Activated T-helper 17 cell treated with anti-CD3 and anti-CD28 coated beads, Interleukin-2, amount 50 U/mL, for 72 hours (primary cell): ENCODE data around the gene PTEN. TPM values are rescaled to one million over a fixed set of nuclear protein-coding genes. Genes with fewer than 3 reads are reported as not detected.
"Not testable (repeated sequence)": the region's sequence is repeated elsewhere in the genome, so short reads cannot be mapped to it uniquely, and the experiment has no call there.

Experiments used
- ATAC-seq: fragments of 150-1000 bp; cut with Tn5 transposase; replicated peaks from 2 replicates; pipeline ENCODE4 v1.10.0; 2021; ENCODE audit warnings: mild to moderate bottlenecking, moderate library complexity
- H3K27ac Mint-ChIP-seq: one replicate; pipeline ENCODE4 v1.8.0; 2022; ENCODE audit warnings: mixed read lengths
- H3K27me3 Mint-ChIP-seq: one replicate; pipeline ENCODE4 v1.8.0; 2022; ENCODE audit warnings: mixed read lengths
- H3K36me3 Mint-ChIP-seq: one replicate; pipeline ENCODE4 v1.8.0; 2022; ENCODE audit warnings: low read depth, mild to moderate bottlenecking, mixed read lengths
- H3K4me1 Mint-ChIP-seq: one replicate; pipeline ENCODE4 v1.8.0; 2022; ENCODE audit warnings: mixed read lengths
- H3K4me3 Mint-ChIP-seq: one replicate; pipeline ENCODE4 v1.8.0; 2022; ENCODE audit warnings: mild to moderate bottlenecking, mixed read lengths
- H3K9me3 Mint-ChIP-seq: one replicate; pipeline ENCODE4 v1.8.0; 2022; ENCODE audit warnings: mixed read lengths
- total RNA-seq, 2 donors: library from RNA; stranded (reverse); gene quantifications; one replicate each; pipeline ENCODE4 v1.2.3, GENCODE V29; 2022

Gene PTEN
- total RNA-seq, result 10 to 100 TPM; 64.2 to 65.8 TPM

DNA sequence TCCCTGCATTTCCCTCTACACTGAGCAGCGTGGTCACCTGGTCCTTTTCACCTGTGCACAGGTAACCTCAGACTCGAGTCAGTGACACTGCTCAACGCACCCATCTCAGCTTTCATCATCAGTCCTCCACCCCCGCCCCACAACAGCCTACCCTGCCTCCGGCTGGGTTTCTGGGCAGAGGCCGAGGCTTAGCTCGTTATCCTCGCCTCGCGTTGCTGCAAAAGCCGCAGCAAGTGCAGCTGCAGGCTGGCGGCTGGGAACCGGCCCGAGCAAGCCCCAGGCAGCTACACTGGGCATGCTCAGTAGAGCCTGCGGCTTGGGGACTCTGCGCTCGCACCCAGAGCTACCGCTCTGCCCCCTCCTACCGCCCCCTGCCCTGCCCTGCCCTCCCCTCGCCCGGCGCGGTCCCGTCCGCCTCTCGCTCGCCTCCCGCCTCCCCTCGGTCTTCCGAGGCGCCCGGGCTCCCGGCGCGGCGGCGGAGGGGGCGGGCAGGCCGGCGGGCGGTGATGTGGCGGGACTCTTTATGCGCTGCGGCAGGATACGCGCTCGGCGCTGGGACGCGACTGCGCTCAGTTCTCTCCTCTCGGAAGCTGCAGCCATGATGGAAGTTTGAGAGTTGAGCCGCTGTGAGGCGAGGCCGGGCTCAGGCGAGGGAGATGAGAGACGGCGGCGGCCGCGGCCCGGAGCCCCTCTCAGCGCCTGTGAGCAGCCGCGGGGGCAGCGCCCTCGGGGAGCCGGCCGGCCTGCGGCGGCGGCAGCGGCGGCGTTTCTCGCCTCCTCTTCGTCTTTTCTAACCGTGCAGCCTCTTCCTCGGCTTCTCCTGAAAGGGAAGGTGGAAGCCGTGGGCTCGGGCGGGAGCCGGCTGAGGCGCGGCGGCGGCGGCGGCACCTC, at the start of gene PTEN, which contains the start of gene KLLN:
Gene PTEN (plus strand): TSS at position 573 of the 891 bp plus-strand sequence. CDS start 845 bp downstream, outside the sequence.
Gene KLLN (minus strand): TSS at position 481 of the 891 bp plus-strand sequence. CDS start 1,046 bp downstream, outside the sequence.
- H3K27ac Mint-ChIP-seq, result peak within 1 kb of the TSS; percentile 91
- no peaks in the 10 kb centered on the region for H3K9me3 Mint-ChIP-seq
- peaks cover 23% of the 10 kb centered on the region for H3K4me1 Mint-ChIP-seq
- peaks cover 40% of the 10 kb centered on the region for H3K36me3 Mint-ChIP-seq
- no peaks in the 10 kb centered on the region for H3K27me3 Mint-ChIP-seq
- H3K4me3 Mint-ChIP-seq, result peak within 1 kb of the TSS; percentile 96
- ATAC-seq, result peak; percentile 64

DNA sequence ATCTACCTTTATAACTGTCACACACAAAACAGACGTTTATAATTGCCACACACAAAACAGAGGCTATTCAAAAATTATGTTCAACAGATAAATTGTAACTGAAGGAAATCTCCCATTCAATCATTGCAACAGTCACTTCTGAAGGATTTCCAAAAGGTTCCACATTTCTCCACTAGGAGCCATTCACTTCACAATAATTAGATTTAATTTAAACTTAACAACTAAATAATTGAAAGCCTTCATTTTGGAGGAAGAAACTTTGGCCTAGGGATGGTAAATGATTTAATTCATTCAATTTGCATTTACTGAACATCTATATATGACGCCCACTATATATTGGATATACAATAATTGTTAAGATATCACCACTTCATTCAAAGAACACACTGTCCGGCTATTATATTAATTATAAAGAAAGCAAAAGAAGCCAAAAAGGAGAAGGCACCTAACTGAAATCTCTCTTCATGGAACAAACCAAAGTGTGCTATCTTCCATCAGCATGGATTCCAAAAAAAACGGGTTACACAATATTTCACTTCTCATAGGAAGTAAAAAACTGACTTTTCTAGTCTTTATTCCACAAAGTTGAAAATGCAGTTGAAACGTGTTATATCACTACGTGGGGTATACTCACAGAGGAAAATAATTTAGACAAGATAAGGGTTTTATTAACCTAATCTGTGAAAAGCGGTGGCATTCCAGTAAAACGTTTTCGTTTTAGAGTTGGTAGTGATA, 47.1 kb upstream of the PTEN start:
- H3K27me3 Mint-ChIP-seq, result no peaks in the 10 kb centered on the region
- H3K27ac Mint-ChIP-seq, result peak overlapping the region; percentile 88
- peak overlapping the region; percentile 89 for H3K4me3 Mint-ChIP-seq
- ATAC-seq, result no peak
- no peaks in the 10 kb centered on the region for H3K9me3 Mint-ChIP-seq
- H3K36me3 Mint-ChIP-seq, result peaks cover 44% of the 10 kb centered on the region
- H3K4me1 Mint-ChIP-seq, result peaks cover 19% of the 10 kb centered on the region

DNA sequence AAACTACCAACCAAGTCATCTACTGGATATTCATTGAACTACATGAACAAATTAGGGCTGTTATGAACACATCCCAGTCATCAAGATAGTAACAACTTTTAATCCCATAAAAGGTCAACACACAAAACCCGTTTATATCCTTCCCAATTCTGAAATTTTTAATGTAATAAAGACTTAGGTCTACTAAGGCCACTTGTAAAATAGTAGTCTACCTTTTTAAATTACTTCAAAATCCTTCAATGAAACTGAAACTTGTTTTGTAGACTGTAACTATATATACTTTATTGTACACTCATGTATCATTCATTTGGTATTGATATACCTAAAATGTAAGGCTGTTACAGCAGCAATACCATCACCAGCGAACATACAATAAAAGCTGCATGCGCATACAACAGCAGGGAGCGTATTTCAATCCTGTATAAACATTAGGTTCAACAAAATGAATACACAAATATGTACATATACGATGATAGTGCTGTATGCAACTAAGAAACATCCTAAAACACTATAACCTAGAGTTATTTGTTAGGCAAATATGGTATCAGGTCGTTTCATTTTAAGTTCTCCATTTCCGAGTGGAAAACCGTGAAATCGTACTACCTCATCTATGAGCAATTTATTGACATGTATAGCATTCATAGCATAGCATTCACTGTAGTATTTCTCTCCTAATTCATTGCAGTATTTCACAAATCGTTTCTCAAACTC, 46.4 kb upstream of the PTEN start:
- no peaks in the 10 kb centered on the region for H3K9me3 Mint-ChIP-seq
- H3K4me3 Mint-ChIP-seq, result peak overlapping the region; percentile 89
- peak overlapping the region; percentile 88 for H3K27ac Mint-ChIP-seq
- H3K27me3 Mint-ChIP-seq, result no peaks in the 10 kb centered on the region
- peaks cover 37% of the 10 kb centered on the region for H3K36me3 Mint-ChIP-seq
- H3K4me1 Mint-ChIP-seq, result peaks cover 19% of the 10 kb centered on the region
- ATAC-seq, result no peak

DNA sequence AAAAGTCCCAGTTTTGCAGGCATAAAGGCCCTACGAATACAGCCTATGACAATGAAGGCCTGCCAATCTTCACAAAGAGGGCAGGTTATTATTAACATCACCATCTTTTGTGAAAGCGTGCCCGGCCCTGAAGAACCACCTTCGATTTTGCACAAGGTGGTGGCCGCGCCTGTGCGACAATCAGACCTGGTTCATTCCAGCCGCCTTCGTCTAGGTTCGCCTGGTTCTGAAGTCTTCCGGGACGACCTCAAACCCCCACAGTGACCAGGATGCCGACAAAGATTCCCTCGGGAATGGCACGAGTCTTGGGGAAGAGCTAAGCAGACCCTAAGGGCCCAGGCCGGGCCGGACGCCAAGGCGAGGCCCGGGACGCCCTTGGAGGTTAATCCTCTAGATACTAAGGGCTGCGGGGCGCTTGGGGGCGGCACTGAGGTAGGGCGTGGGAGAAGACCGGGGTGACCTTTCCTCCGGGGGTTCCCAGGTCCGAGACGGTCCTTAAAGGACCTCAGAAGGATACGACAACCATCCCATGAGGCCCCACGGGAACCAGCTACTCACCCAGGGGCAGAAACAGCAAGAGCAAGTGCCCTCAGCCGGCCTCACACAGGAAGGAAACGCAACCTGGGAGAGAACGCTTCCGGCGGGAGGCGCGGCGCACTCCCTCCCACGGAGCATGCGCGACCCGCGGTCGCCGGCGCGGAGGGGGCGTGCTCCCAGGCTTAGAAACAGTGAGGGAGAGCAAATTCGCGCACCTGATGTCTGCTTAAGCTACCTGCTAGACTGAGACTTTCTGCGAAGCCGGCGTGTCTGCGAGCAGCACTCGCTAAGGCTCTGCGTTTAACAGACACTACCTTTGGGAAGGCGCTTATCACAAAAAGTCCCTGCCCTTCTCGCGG, 45.6 kb upstream of the PTEN start, which contains the start of gene ATAD1:
Gene ATAD1 (minus strand): TSS at position 618 of the 896 bp plus-strand sequence. CDS start 3,627 bp downstream, outside the sequence.
- peaks cover 19% of the 10 kb centered on the region for H3K4me1 Mint-ChIP-seq
- H3K36me3 Mint-ChIP-seq, result peaks cover 29% of the 10 kb centered on the region
- H3K27ac Mint-ChIP-seq, result peak within 1 kb of the TSS; percentile 88
- peak; percentile 88 for ATAC-seq
- H3K9me3 Mint-ChIP-seq, result no peaks in the 10 kb centered on the region
- H3K27me3 Mint-ChIP-seq, result no peaks in the 10 kb centered on the region
- H3K4me3 Mint-ChIP-seq, result peak within 1 kb of the TSS; percentile 89

DNA sequence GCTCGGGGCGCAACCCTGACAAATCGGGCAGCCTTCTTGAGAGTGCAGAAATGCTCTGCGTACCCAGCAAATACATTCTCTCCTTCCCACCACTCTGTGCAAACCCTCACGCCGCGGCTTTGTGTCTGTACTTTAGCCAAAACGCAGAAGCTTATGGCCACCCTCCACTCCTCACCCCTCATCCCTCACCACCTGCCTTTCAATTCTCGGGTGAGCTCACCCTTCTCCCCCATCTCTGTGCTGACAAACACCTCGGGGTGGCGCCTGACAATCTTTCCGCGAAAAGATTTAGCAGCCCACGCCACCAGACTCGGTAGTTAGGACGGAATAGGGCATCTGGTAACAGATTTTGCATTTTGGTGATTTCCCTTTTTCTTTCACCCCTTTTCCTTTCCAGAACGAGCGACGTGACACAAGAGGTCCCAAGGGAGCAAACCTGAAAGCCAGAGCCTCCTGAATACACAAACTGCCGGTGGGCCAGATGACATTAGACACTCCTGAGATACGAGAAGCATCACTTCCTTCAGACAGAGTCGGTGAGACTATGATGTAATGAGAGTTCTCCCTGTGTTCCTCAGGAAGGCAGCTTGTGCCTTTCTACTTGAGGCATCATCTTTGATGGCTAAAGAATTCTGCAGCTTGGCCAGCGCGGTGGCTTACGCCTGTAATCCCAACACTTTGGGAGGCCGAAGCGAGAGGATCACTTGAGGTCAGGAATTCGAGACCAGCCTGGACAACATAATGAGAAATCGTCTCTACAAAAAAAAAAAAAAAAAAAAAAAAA, 44.7 kb upstream of the PTEN start:
- H3K4me3 Mint-ChIP-seq, result peak overlapping the region; percentile 89
- H3K27me3 Mint-ChIP-seq, result no peaks in the 10 kb centered on the region
- H3K36me3 Mint-ChIP-seq, result peaks cover 21% of the 10 kb centered on the region
- peak overlapping the region; percentile 88 for H3K27ac Mint-ChIP-seq
- H3K9me3 Mint-ChIP-seq, result no peaks in the 10 kb centered on the region
- peaks cover 19% of the 10 kb centered on the region for H3K4me1 Mint-ChIP-seq
- peak; percentile 83 for ATAC-seq

DNA sequence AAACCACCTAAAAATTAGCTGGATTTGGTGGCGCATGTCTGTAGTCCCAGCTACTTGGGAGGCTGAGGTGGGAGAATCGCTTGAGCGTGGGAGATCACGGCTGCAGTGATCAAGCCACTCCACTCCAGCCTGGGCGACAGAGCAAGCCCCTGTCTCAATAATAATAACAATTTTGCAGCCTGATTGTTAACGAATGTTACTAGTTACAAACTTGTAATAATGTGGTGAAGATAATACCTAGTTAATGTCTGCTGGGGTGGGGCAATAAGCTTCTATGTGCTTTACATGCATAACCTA, 44.2 kb upstream of the PTEN start:
- H3K36me3 Mint-ChIP-seq, result peaks cover 15% of the 10 kb centered on the region
- ATAC-seq, result no peak
- peak overlapping the region; percentile 89 for H3K4me3 Mint-ChIP-seq
- no peaks in the 10 kb centered on the region for H3K9me3 Mint-ChIP-seq
- peaks cover 19% of the 10 kb centered on the region for H3K4me1 Mint-ChIP-seq
- H3K27ac Mint-ChIP-seq, result no peak overlapping the region
- H3K27me3 Mint-ChIP-seq, result no peaks in the 10 kb centered on the region

DNA sequence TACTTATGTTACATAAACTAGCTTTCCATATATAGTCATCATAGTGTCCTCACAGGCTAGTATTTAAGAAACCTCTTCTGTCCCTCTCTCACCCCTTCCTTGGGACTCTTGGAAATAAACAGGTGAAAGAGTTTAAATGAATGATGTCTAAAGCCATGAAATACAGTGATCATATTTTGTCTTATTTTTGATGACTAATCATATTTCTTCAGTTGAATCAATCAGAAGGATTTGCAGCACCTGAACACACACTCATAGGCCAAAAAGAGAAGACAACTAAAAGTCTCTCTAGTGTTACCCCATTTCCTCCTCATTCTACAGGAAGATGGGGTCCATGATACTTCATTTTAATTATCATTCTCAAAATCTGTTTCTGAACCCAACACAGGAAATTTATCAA, 36.8 kb upstream of the PTEN start:
- H3K9me3 Mint-ChIP-seq, result no peaks in the 10 kb centered on the region
- H3K4me3 Mint-ChIP-seq, result no peak overlapping the region
- no peaks in the 10 kb centered on the region for H3K27me3 Mint-ChIP-seq
- no peak overlapping the region for H3K27ac Mint-ChIP-seq
- H3K4me1 Mint-ChIP-seq, result peaks cover 16% of the 10 kb centered on the region
- no peak for ATAC-seq
- H3K36me3 Mint-ChIP-seq, result no peaks in the 10 kb centered on the region

DNA sequence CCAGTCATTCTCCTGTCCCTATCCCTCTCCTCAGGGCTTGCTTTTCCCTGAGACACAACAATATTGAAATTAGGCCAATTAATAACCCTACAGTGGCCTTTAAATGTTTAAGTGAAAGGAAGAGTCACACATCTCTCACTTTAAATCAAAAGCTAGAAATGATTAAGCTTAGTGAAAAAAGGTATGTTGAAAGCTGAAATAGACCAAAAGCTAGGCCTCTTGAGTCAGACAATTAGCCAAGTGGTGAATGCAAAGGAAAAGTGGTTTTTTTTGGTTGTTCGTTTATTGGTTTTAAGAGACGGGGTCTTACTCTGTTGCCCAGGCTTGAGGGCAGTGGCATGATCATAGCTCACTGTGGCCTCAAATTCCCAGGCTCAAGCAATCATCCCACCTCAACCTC, 35.7 kb upstream of the PTEN start:
- Mint-ChIP-seq H3K4me1 (peaks cover 16% of the 10 kb centered on the region), H3K9me3 (no peaks in the 10 kb centered on the region), H3K27me3 (no peaks in the 10 kb centered on the region), H3K4me3 (no peak overlapping the region), H3K27ac (no peak overlapping the region), H3K36me3 (no peaks in the 10 kb centered on the region)
- peak; percentile 32 for ATAC-seq

DNA sequence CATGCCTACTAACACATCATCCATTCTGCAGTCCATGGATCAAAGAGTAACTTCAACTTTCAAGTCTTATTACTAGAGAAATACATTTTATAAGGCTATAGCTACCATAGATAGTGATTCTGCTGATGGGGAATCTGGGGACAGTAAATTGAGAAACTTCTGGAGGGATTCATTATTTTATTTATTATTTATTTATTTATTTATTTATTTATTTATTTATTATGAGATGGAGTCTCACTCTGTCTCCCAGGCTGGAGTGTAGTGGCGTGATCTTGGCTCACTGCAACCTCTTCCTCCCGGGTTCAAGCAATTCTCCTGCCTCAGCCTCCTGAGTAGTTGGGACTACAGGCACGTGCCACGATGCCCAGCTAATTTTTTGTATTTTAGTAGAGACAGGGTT, 34.4 kb upstream of the PTEN start:
- ATAC-seq, H3K36me3 Mint-ChIP-seq, H3K27ac Mint-ChIP-seq, H3K4me3 Mint-ChIP-seq, H3K27me3 Mint-ChIP-seq, H3K9me3 Mint-ChIP-seq: not testable (repeated sequence)
- peaks cover 16% of the 10 kb centered on the region for H3K4me1 Mint-ChIP-seq

DNA sequence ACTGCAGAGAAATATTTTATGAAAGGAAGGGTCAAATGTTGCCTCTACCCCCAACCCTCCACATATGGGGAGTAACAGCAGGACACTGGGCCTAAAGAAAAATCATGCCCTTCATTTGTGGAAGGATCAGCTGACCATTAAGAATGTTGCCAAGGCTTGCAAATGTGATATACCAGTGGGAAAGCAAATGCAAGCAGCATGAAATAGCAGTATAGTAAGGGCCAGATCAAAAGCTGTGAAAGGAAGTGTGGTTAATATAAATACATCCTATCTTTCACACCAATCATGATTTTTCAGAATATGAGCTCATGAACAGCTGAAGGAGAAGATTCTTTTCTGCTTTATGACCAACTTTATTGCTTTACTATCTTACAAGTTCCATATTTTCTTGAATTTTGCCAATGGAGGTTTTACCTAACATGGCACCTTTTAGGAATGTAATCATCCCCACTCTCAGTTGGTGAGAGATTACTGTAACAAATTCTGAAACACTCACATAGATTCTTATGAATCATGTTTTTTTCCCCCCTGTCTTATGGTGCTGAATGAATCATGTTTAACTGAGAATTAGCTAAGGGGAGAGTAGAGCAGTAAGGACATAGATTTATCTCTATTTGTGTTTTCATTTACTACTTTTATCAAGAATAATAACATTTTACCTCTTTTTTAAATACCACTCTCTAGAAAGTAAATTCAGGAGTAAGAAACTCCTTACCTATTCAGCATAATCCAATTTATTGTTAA, 33.3 kb upstream of the PTEN start:
- ATAC-seq, result peak; percentile 96
- Mint-ChIP-seq H3K27me3 (no peaks in the 10 kb centered on the region), H3K4me3 (no peak overlapping the region), H3K27ac (peak overlapping the region; percentile 36), H3K9me3 (no peaks in the 10 kb centered on the region), H3K4me1 (peaks cover 16% of the 10 kb centered on the region), H3K36me3 (no peaks in the 10 kb centered on the region)

DNA sequence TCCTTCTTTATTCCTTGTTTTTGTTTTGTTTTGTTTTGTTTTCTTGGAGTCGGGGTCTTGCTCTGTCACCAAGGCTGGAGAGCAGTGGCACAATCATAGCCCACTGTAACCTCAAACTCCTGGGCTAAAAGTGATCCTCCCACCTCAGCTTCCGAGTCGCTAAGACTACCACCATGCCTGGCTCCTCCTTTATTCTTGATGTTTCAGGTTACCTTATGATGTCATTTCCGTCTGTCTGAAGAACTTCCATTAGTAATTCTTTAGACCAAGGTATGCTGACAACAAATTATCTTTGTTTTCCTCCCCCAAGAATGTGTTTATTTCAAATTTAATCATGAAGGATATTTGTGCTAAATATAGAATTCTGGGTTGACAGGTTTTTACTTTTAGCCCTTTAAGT, 27.3 kb upstream of the PTEN start:
- H3K4me1 Mint-ChIP-seq, result no peaks in the 10 kb centered on the region
- no peaks in the 10 kb centered on the region for H3K36me3 Mint-ChIP-seq
- ATAC-seq, result no peak
- no peaks in the 10 kb centered on the region for H3K9me3 Mint-ChIP-seq
- H3K27me3 Mint-ChIP-seq, result no peaks in the 10 kb centered on the region
- H3K4me3 Mint-ChIP-seq, result no peak overlapping the region
- no peak overlapping the region for H3K27ac Mint-ChIP-seq

DNA sequence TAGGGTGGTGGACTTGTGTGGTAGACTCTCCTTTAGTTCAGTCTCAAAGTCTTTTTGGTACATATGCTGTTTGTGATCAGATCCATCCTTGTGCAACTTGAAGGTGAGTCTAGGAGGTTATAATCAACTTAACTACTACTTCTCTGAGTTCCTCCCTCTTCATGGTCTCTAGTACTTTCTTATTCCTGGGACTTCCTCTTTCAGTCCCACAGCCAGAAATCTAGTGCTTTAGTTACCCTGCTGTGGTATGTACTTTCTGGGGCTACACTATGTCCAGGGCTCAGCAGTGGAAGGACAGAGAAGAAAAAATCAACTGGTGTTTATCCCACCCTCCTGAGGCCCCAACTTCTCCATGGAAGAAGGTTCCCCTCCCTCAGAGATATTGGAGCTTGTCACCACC, 26.0 kb upstream of the PTEN start:
- H3K27me3 Mint-ChIP-seq, result no peaks in the 10 kb centered on the region
- no peaks in the 10 kb centered on the region for H3K4me1 Mint-ChIP-seq
- H3K9me3 Mint-ChIP-seq, result no peaks in the 10 kb centered on the region
- H3K27ac Mint-ChIP-seq, result no peak overlapping the region
- no peak overlapping the region for H3K4me3 Mint-ChIP-seq
- ATAC-seq, result no peak
- H3K36me3 Mint-ChIP-seq, result no peaks in the 10 kb centered on the region
